SK-N-SH (cell line): ENCODE measurements around the gene CTNND1. TPM values are rescaled to one million over a fixed set of nuclear protein-coding genes. Genes with fewer than 3 reads are reported as not detected.

Experiments used
- CTCF ChIA-PET: fragments of 300-600, 350-600 bp; formaldehyde crosslinking; extraction: SDS; loops from one replicate; lab custom pipeline; 2021; lab: Yijun Ruan, JAX
- POLR2A ChIA-PET: fragments of 350-600 bp; sonication (Branson Sonifier 250); formaldehyde crosslinking; extraction: SDS; loops from one replicate; lab custom pipeline; 2020; ENCODE audit warnings: antibody characterized with exemption, inconsistent platforms; lab: Yijun Ruan, JAX
- DNase-seq: peaks from one replicate; pipeline ENCODE4 v3.0.0; 2012
- H2AFZ ChIP-seq: fragments of 200-600 bp; sonication (generic); 2 replicates; pipeline ENCODE4 v1.8.1; 2016; ENCODE audit warnings: antibody characterized with exemption, mild to moderate bottlenecking, low read depth
- H3F3A ChIP-seq: fragments of 200-600 bp; sonication (generic); replicated peaks from 2 replicates; pipeline ENCODE3; 2016; ENCODE audit warnings: antibody characterized with exemption, mild to moderate bottlenecking; ENCODE audit not compliant: insufficient read depth
- H3K27ac ChIP-seq, 2 experiments: fragments of 200-500 bp in 1 of 2; fragments of 200-600 bp in 1 of 2; sonication (Bioruptor generic) in 1 of 2; sonication (generic), shearing (Covaris generic) in 1 of 2; 2 replicates each; pipeline versions ENCODE4 v1.5.1 to v1.6.1; 2014 to 2016; ENCODE audit warnings: low read depth in 2 of 2, inconsistent platforms in 1 of 2, low read length in 1 of 2, mild to moderate bottlenecking in 1 of 2, mixed read lengths in 1 of 2
- H3K27me3 ChIP-seq: fragments of 200-600 bp; sonication (generic), shearing (Covaris generic); 2 replicates; pipeline ENCODE4 v1.6.1; 2016; ENCODE audit warnings: mixed run types; ENCODE audit not compliant: insufficient read depth
- H3K36me3 ChIP-seq, 2 experiments: fragments of 200-500 bp in 1 of 2; fragments of 200-600 bp in 1 of 2; sonication (Bioruptor generic) in 1 of 2; sonication (generic) in 1 of 2; replicated peaks in 1 of 2; 2 replicates each; pipeline versions ENCODE3 to v1.5.1; 2014 to 2016; ENCODE audit warnings: low read length in 1 of 2, mild to moderate bottlenecking in 1 of 2; ENCODE audit not compliant: insufficient read depth in 2 of 2, control insufficient read depth in 1 of 2
- H3K4me1 ChIP-seq, 2 experiments: fragments of 200-500 bp in 1 of 2; fragments of 200-600 bp in 1 of 2; sonication (Bioruptor generic) in 1 of 2; sonication (generic), shearing (Covaris generic) in 1 of 2; 2 replicates each; pipeline versions ENCODE4 v1.5.1 to v1.6.1; 2014 to 2016; ENCODE audit warnings: low read depth in 1 of 2, low read length in 1 of 2, mixed run types in 1 of 2; ENCODE audit not compliant: insufficient read depth in 2 of 2, control insufficient read depth in 1 of 2
- H3K4me2 ChIP-seq: fragments of 200-600 bp; sonication (generic), shearing (Covaris generic); 2 replicates; pipeline ENCODE4 v1.6.1; 2017; ENCODE audit warnings: mixed run types
- H3K4me3 ChIP-seq, 2 experiments: fragments of 200-500 bp in 1 of 2; fragments of 200-600 bp in 1 of 2; sonication (Bioruptor generic) in 1 of 2; sonication (generic), shearing (Covaris generic) in 1 of 2; 2 replicates each; pipeline versions ENCODE4 v1.5.1 to v1.8.1; 2014 to 2016; ENCODE audit warnings: low read depth in 2 of 2, inconsistent platforms in 1 of 2, low read length in 1 of 2, mild to moderate bottlenecking in 1 of 2, mixed read lengths in 1 of 2, moderate library complexity in 1 of 2
- H3K79me2 ChIP-seq: fragments of 200-600 bp; sonication (generic); 2 replicates; pipeline ENCODE4 v1.8.1; 2017; ENCODE audit warnings: mild to moderate bottlenecking; ENCODE audit not compliant: insufficient read depth
- H3K9ac ChIP-seq: fragments of 200-600 bp; sonication (generic); 2 replicates; pipeline ENCODE4 v1.6.1; 2017; ENCODE audit warnings: mixed run types
- H3K9me2 ChIP-seq: fragments of 200-600 bp; sonication (generic); 2 replicates; pipeline ENCODE4 v1.6.1; 2017; ENCODE audit warnings: mixed run types
- H3K9me3 ChIP-seq: fragments of 200-600 bp; sonication (generic); 2 replicates; pipeline ENCODE4 v1.6.1; 2017; ENCODE audit warnings: mixed run types, mild to moderate bottlenecking, moderate library complexity
- H4K20me1 ChIP-seq: fragments of 200-600 bp; sonication (generic); 2 replicates; pipeline ENCODE4 v1.6.1; 2017; ENCODE audit warnings: mild to moderate bottlenecking, mixed run types; ENCODE audit not compliant: insufficient read depth
- CHD2 ChIP-seq: fragments of 150-350 bp; IDR thresholded peaks from 2 replicates; pipeline ENCODE4 v1.6.1; 2018; ENCODE audit warnings: low read length; ENCODE audit not compliant: partially characterized antibody
- GABPA ChIP-seq: IDR thresholded peaks from 2 replicates; pipeline ENCODE4 v1.4.0; 2012; ENCODE audit warnings: low read depth, mild to moderate bottlenecking
- MEF2A ChIP-seq: IDR thresholded peaks from 2 replicates; pipeline ENCODE4 v1.4.0; 2012; ENCODE audit warnings: low read depth, borderline replicate concordance
- MXI1 ChIP-seq: IDR thresholded peaks from 2 replicates; pipeline ENCODE4 v1.6.1; 2012; ENCODE audit warnings: mild to moderate bottlenecking, low read depth, low read length, improper control_type of control experiment
- NRF1 ChIP-seq: IDR thresholded peaks from 2 replicates; pipeline ENCODE4 v1.6.1; 2012; ENCODE audit warnings: low read depth, mild to moderate bottlenecking, low read length
- PBX3 ChIP-seq: IDR thresholded peaks from 2 replicates; pipeline ENCODE4; 2012
- POLR2AphosphoS5 ChIP-seq: IDR thresholded peaks from 2 replicates; pipeline ENCODE4 v1.6.1; 2012; ENCODE audit warnings: low read depth, low read length
- RCOR1 ChIP-seq: fragments of 150-350 bp; IDR thresholded peaks from 2 replicates; pipeline ENCODE4 v1.6.1; 2017; ENCODE audit warnings: antibody characterized with exemption, low read length
- REST ChIP-seq: IDR thresholded peaks from 2 replicates; pipeline ENCODE4 v1.6.1; 2012; ENCODE audit warnings: mild to moderate bottlenecking, low read depth, low read length, moderate library complexity
- RXRA ChIP-seq: IDR thresholded peaks from 2 replicates; pipeline ENCODE4 v1.4.0; 2012; ENCODE audit warnings: low read depth, mild to moderate bottlenecking, borderline replicate concordance
- SMC3 ChIP-seq: IDR thresholded peaks from 2 replicates; pipeline ENCODE4 v1.6.1; 2012; ENCODE audit warnings: low read depth, low read length, improper control_type of control experiment
- TAF1 ChIP-seq: IDR thresholded peaks from 2 replicates; pipeline ENCODE4 v1.6.1; 2012; ENCODE audit warnings: low read depth, mild to moderate bottlenecking, low read length, moderate library complexity, borderline replicate concordance
- YY1 ChIP-seq: IDR thresholded peaks from 2 replicates; pipeline ENCODE4 v1.4.0; 2012; ENCODE audit warnings: low read depth, mild to moderate bottlenecking
- ZBTB33 ChIP-seq: IDR thresholded peaks from 2 replicates; pipeline ENCODE4 v1.4.0; 2012; ENCODE audit warnings: low read depth, borderline replicate concordance
- WGBS: methylation state at CpG from one replicate; pipeline ENCODE4 v1.1.6; 2017; ENCODE audit warnings: low lambda C conversion rate; 5-methylcytosine and 5-hydroxymethylcytosine counted together
- polyA plus RNA-seq, 3 experiments: library from polyadenylated mRNA; depleted of rRNA; stranded (reverse); fragments of >200 nt; gene quantifications; 2 replicates each; pipeline ENCODE4 v1.2.3, GENCODE V29; 2012

Gene CTNND1
- polyA plus RNA-seq, 1 of the 3 experiments (the other 2 are of a cell fraction), result 39.4 TPM

GRCh38 chr11:57812634-57813033 lies 51.0 kb downstream of the CTNND1 start:
- Histone ChIP-seq H3K27ac (no peak overlapping the region), H3F3A (no peaks in the 10 kb centered on the region), H3K79me2 (no peaks in the 10 kb centered on the region), H2AFZ (no peak overlapping the region), H3K9me2 (no peaks in the 10 kb centered on the region), H3K4me2 (no peak overlapping the region), H4K20me1 (no peaks in the 10 kb centered on the region), H3K4me3 (no peak overlapping the region), H3K27me3 (no peaks in the 10 kb centered on the region), H3K9me3 (no peaks in the 10 kb centered on the region), H3K4me1 (no peaks in the 10 kb centered on the region), H3K9ac (no peak overlapping the region), H3K36me3 (peaks cover 81 to 86% of the 10 kb centered on the region in 2 experiments)
- POLR2A ChIA-PET, result no interaction called here
- TF ChIP-seq MXI1, result no peak
- no peak for TF ChIP-seq GABPA
- no peak for TF ChIP-seq PBX3
- CTCF ChIA-PET, result interaction anchor here (1.9 kb wide), 1 partner anchor 12 kb away, joined by 11 read pairs; no protein-coding TSS in a partner anchor
- WGBS, result 97% methylated on average over 6 of the region's 6 CpGs
- DNase-seq, result no peak

- no peak overlapping the region for H3K4me2 ChIP-seq
- no peaks in the 10 kb centered on the region for H3K79me2 ChIP-seq
- no peak overlapping the region for H3K27ac ChIP-seq
- H3F3A ChIP-seq, result no peaks in the 10 kb centered on the region
- 80% methylated on average over 2 of the region's 2 CpGs for WGBS
- no peaks in the 10 kb centered on the region for H3K27me3 ChIP-seq
- peaks cover 68 to 75% of the 10 kb centered on the region in 2 experiments for H3K36me3 ChIP-seq
- DNase-seq, result no peak
- H3K9me3 ChIP-seq, result no peaks in the 10 kb centered on the region
- no peak overlapping the region for H2AFZ ChIP-seq
- H3K9me2 ChIP-seq, result no peaks in the 10 kb centered on the region
- no peak overlapping the region for H3K4me3 ChIP-seq
- no peaks in the 10 kb centered on the region for H3K4me1 ChIP-seq
- no peak overlapping the region for H3K9ac ChIP-seq
- ChIA-PET POLR2A (no interaction called here), CTCF (interaction anchor here (0.8 to 2.2 kb wide), 3 partner anchors 15 to 63 kb away, joined by 3 to 12 read pairs (median 4); partner anchors contain the start of gene BTBD18)
- no peaks in the 10 kb centered on the region for H4K20me1 ChIP-seq
- no peak for TF ChIP-seq ZBTB33
- TF ChIP-seq TAF1, result no peak
- no peak for TF ChIP-seq NRF1
- TF ChIP-seq SMC3, result no peak
- TF ChIP-seq POLR2AphosphoS5, result no peak
- no peak for TF ChIP-seq RCOR1
- TF ChIP-seq CHD2, result no peak
- TF ChIP-seq REST, result no peak
- TF ChIP-seq YY1, result no peak
- no peak for TF ChIP-seq MEF2A
- no peak for TF ChIP-seq RXRA
Measured at GRCh38 chr11:57815476-57815875, 53.9 kb downstream of the CTNND1 start.
